Measurements from ENCODE around the gene LRFN5.
"Not testable (repeated sequence)": the region's sequence is repeated elsewhere in the genome, so short reads cannot be mapped to it uniquely, and the experiment has no call there.

The LRFN5 gene

GRCh38 chr14:41606532-41607303, at the start of gene LRFN5:
Gene LRFN5 (plus strand): TSS chr14:41606876.
- DNase-seq (ENCODE audit: low read depth) = peak; percentile 35

- DNase-seq (ENCODE audit: low read depth) = no peak
Observed at GRCh38 chr14:41558490-41558889, 48.2 kb upstream of the LRFN5 start.

GRCh38 chr14:41566864-41567263, 39.8 kb upstream of the LRFN5 start:
- not testable (repeated sequence) for DNase-seq (ENCODE audit: low read depth)

DNA sequence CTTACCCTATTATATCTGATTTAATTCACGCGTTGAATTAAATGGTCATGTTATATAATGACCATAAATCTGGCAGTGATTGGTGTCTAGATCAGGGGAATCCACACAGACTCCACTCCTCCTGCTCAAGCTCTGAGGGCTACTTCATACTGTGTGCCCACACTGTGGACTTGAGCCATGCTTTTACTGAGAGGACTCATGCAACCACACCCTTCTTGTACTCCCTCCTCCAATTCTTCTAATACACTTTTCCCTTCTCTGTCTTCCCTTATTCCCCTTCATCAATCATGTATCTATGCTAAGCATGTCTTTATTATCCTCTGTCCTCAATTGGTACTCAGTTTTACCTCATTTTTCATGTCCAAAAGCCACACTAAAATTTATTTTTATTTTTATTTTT, 37.7 kb upstream of the LRFN5 start:
- DNase-seq (ENCODE audit: low read depth) = no peak

- no peak for DNase-seq (ENCODE audit: low read depth)
Observed at GRCh38 chr14:41570415-41571155, 36.1 kb upstream of the LRFN5 start.

- DNase-seq (ENCODE audit: low read depth) = no peak
Observed at GRCh38 chr14:41586237-41586636, 20.4 kb upstream of the LRFN5 start.

- DNase-seq (ENCODE audit: low read depth) = no peak
Observed at GRCh38 chr14:41597647-41598046, 9.0 kb upstream of the LRFN5 start.

DNA sequence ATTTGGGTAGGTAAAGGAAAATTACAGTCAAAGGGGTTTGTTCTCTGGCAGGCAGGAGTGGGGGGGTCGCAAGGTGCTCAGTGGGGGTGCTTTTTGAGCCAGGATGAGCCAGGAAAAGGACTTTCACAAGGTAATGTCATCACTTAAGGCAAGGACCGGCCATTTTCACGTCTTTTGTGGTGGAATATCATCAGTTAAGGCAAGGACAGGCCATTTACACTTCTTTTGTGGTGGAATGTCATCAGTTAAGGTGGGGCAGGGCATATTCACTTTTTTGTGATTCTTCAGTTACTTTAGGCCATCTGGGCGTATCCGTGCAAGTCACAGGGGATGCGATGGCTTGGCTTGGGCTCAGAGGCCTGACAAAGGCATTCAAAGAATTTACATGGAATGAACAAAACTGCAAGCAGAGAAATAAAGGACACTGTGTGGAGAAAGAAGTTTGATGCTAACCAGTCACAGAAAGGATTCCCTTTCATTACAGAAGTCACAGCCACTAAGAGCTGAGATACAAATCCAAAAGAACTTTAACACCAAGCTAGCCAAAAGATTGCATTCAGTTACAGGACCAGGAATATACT, 6.8 kb upstream of the LRFN5 start:
- not testable (repeated sequence) for DNase-seq (ENCODE audit: low read depth)

DNA sequence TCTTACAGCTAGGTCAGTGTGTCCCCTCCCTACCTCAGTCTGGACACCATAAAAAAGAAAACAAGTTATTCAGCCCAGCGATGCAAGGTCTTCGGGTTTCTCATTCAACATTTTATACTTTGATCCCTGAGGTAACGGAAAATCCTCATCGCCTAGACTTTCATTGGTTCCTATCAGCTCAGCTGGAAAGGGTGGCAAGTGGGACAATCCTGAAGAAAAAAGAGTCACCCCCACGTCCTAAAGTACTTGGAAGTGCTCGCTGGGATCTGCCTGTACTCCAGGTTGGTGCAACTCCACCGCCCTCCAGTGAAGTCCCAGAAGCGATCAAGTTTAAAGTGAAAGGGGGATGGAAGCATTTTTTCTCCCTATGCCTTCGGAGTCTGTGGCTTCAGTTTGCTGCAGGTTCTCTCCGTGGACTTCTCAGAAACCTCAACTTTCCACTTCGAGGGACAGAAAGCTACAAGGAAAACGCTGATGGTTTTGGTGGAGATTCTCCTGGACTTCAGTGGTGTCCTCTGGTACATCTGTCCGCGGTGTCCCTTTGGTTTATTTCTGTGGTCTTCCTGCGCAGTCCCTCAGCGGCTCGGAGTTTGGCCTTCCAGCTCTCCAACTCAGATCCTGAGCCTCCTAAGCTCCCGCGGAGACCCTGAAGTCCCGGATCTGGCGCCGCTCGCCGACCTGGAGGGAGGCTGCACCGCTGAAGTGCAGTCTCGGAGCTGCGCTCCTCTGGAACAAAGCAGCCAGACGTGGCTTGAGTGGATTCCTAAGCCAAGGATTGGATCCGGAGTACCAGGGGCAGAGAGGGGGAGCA, 1.8 kb upstream of the LRFN5 start:
- DNase-seq (ENCODE audit: low read depth) = peak; percentile 85

DNA sequence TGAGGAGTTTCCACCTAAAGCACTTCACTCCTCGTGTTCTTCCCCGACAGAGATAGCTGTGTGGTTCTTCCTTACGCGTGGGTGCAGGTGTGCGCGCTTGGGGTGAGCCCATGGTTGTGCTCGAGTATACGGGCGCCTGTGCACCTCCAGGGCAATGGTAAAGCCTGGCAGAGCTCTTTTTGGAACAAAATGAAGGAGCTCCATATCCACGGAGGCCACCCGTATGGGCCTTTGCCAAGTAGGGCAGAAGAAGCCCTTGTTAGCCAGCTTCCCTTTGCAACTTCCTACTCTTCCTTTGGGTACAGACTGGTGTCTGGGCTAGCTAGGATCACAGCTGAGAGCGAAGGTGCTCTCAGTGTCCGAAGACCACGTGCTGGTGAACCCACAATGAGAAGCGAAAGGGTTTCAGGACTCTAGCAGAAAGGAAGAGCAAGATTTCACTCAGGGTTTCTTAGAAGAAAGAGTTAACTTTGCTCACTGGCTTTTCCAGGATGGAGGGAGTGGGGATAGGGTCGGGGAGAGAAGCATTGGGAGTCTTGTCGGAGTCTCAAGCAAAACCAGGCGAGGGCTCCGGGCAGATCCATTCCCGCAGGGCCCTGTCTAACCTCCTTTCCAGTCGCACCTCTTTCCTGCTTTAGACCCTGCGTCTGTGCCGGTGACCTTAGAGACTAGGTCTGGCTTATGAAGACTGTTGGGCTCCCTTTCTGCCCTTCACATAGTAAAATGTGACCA, 960 bp upstream of the LRFN5 start:
- DNase-seq (ENCODE audit: low read depth) = peak; percentile 54

- DNase-seq (ENCODE audit: low read depth) = no peak
Observed at GRCh38 chr14:41606282-41606531, 469 bp upstream of the LRFN5 start.

DNA sequence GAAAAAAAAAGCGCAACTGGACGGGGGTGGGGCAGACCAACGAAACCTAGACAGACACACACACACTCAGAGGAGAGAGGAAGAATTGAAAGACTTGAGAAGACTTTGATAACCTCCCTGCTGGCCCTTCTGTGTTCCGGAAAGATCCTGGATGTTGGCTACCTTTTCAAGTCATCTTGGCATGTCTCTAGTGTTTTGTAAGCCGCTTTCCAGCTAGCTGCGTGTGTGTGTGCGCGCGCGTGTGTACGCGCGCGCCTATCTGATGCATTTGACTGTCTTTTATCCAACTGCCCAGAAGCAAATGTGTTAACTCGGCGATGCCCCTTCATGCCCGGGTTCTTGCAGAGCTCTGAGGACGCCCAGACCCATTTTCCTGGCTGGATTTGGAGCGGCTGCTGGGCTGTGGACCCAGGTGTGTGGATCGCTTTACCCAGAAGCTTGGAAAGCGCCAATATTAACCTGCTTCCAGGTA, 664 bp downstream of the LRFN5 start:
- DNase-seq (ENCODE audit: low read depth) = peak; percentile 32

GRCh38 chr14:41607966-41608663, 1.4 kb downstream of the LRFN5 start:
- DNase-seq (ENCODE audit: low read depth) = no peak

GRCh38 chr14:41608681-41609390, 2.2 kb downstream of the LRFN5 start:
- DNase-seq (ENCODE audit: low read depth) = no peak

- no peak for DNase-seq (ENCODE audit: low read depth)
Observed at GRCh38 chr14:41609704-41610183, 3.1 kb downstream of the LRFN5 start.

- peak; percentile 48 for DNase-seq (ENCODE audit: low read depth)
Observed at GRCh38 chr14:41615011-41615595, 8.4 kb downstream of the LRFN5 start.

- no peak for DNase-seq (ENCODE audit: low read depth)
Observed at GRCh38 chr14:41623736-41624135, 17.1 kb downstream of the LRFN5 start.

DNA sequence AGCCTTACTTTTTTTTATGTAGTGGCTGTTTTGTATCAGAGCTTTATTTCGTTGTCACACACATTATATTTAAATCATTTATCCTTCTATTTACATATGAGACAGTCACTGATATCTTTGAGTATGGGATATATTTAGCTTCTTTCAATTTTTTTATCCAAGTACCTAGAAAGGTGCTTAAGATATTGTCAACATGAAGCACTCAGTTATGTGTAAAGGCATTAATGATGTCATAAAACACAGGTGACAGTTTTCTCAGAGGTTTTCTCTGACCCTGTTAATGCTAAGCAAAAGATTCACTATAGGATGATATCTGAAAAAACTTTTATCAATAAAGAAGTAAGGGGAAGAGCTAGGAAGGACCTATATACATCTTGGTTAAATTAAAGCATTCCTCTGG, 23.2 kb downstream of the LRFN5 start:
- DNase-seq (ENCODE audit: low read depth) = no peak

GRCh38 chr14:41634286-41634685, 27.6 kb downstream of the LRFN5 start:
- no peak for DNase-seq (ENCODE audit: low read depth)
